CD14-positive monocyte (primary cell): Measurements from ENCODE around the gene MLLT3. TPM values are rescaled to one million over a fixed set of nuclear protein-coding genes. Genes with fewer than 3 reads are reported as not detected.

Experiments used
- DNase-seq, 3 donors: peaks; one replicate each; pipeline ENCODE4 v3.0.0-alpha.2; 2011 to 2022
- H2AFZ ChIP-seq: 2 replicates; pipeline ENCODE4 v1.6.0; 2012; ENCODE audit warnings: mild to moderate bottlenecking, low read depth, low read length, inconsistent platforms; ENCODE audit not compliant: insufficient read depth, poor library complexity, severe bottlenecking
- H3K27ac ChIP-seq, 2 donors: 1 replicate in 1 of 2; 2 replicates in 1 of 2; pipeline ENCODE4 v1.5.1; 2012 to 2013; ENCODE audit warnings: low read length in 2 of 2, control low read depth in 1 of 2, inconsistent platforms in 1 of 2, low read depth in 1 of 2, mild to moderate bottlenecking in 1 of 2
- H3K27me3 ChIP-seq, 2 donors: one replicate each; pipeline versions ENCODE4 v1.6.0 to v1.6.1; 2011 to 2013; ENCODE audit warnings: low read length in 2 of 2; ENCODE audit not compliant: control insufficient read depth in 2 of 2, insufficient read depth in 2 of 2
- H3K36me3 ChIP-seq, 2 donors: replicated peaks in 1 of 2; 1 replicate in 1 of 2; 2 replicates in 1 of 2; pipeline versions ENCODE4 v1.5.1 to v1.6.1; 2012 to 2013; ENCODE audit warnings: low read length in 2 of 2, control low read depth in 1 of 2, inconsistent platforms in 1 of 2, mild to moderate bottlenecking in 1 of 2; ENCODE audit not compliant: insufficient read depth in 2 of 2, control insufficient read depth in 1 of 2
- H3K4me1 ChIP-seq, 2 donors: 1 replicate in 1 of 2; 2 replicates in 1 of 2; pipeline versions ENCODE4 v1.5.1 to v1.6.1; 2012 to 2013; ENCODE audit warnings: low read length in 2 of 2, control low read depth in 1 of 2, inconsistent platforms in 1 of 2, mild to moderate bottlenecking in 1 of 2, moderate library complexity in 1 of 2; ENCODE audit not compliant: insufficient read depth in 2 of 2, control insufficient read depth in 1 of 2
- H3K4me2 ChIP-seq: replicated peaks from 2 replicates; pipeline ENCODE3; 2012; ENCODE audit warnings: low read length, moderate library complexity, mild to moderate bottlenecking; ENCODE audit not compliant: poor library complexity, severe bottlenecking; ENCODE audit errors: extremely low read depth
- H3K4me3 ChIP-seq, 3 experiments: fragments of 200-600 bp in 1 of 3; sonication (generic) in 1 of 3; replicated peaks in 1 of 3; 1 replicate in 2 of 3; 2 replicates in 1 of 3; pipeline ENCODE4 v1.5.1; 2011 to 2013; ENCODE audit warnings: low read length in 3 of 3, mild to moderate bottlenecking in 3 of 3, control low read depth in 2 of 3, low read depth in 2 of 3, inconsistent platforms in 1 of 3, moderate library complexity in 1 of 3
- H3K79me2 ChIP-seq: 2 replicates; pipeline ENCODE4 v1.6.0; 2012; ENCODE audit warnings: mild to moderate bottlenecking, control low read depth, inconsistent platforms, low read length, moderate library complexity; ENCODE audit not compliant: insufficient read depth
- H3K9ac ChIP-seq: 2 replicates; pipeline ENCODE4 v1.6.0; 2017; ENCODE audit warnings: low read length, mild to moderate bottlenecking; ENCODE audit not compliant: insufficient read depth, poor library complexity, severe bottlenecking
- H3K9me3 ChIP-seq, 2 donors: replicated peaks in 1 of 2; 1 replicate in 1 of 2; 2 replicates in 1 of 2; pipeline versions ENCODE4 v1.5.1 to v1.6.1; 2012 to 2013; ENCODE audit warnings: low read length in 2 of 2, control low read depth in 1 of 2; ENCODE audit not compliant: control insufficient read depth in 1 of 2, insufficient read depth in 1 of 2
- H4K20me1 ChIP-seq: 2 replicates; pipeline ENCODE4 v1.6.0; 2012; ENCODE audit warnings: mild to moderate bottlenecking, low read length, control low read depth, moderate library complexity; ENCODE audit not compliant: insufficient read depth
- H3K27ac Mint-ChIP-seq, 7 donors: one replicate each; pipeline ENCODE4 v1.8.0; 2020; ENCODE audit warnings: mild to moderate bottlenecking in 7 of 7, mixed read lengths in 7 of 7, moderate library complexity in 6 of 7, inconsistent platforms in 2 of 7
- H3K27me3 Mint-ChIP-seq, 3 donors: one replicate each; pipeline ENCODE4 v1.8.0; 2021 to 2022; ENCODE audit warnings: low read depth in 3 of 3, mild to moderate bottlenecking in 3 of 3, mixed read lengths in 3 of 3, moderate library complexity in 3 of 3, inconsistent platforms in 1 of 3
- H3K36me3 Mint-ChIP-seq, 2 donors: one replicate each; pipeline ENCODE4 v1.8.0; 2020; ENCODE audit warnings: mixed read lengths in 2 of 2, inconsistent platforms in 1 of 2, mild to moderate bottlenecking in 1 of 2
- H3K4me1 Mint-ChIP-seq: one replicate; pipeline ENCODE4 v1.8.0; 2020; ENCODE audit warnings: mild to moderate bottlenecking, mixed read lengths
- H3K4me3 Mint-ChIP-seq, 2 donors: one replicate each; pipeline ENCODE4 v1.8.0; 2020; ENCODE audit warnings: mild to moderate bottlenecking in 2 of 2, mixed read lengths in 2 of 2, moderate library complexity in 1 of 2
- H3K9me3 Mint-ChIP-seq, 7 donors: one replicate each; pipeline ENCODE4 v1.8.0; 2020 to 2022; ENCODE audit warnings: mixed read lengths in 7 of 7, mild to moderate bottlenecking in 6 of 7, moderate library complexity in 6 of 7, inconsistent platforms in 2 of 7
- CTCF ChIP-seq: fragments of 200-600 bp; IDR thresholded peaks from one replicate; pipeline ENCODE4 v1.8.0; 2022; ENCODE audit warnings: antibody characterized with exemption, mild to moderate bottlenecking
- WGBS: methylation state at CpG from one replicate; pipeline ENCODE4 v1.1.5; 2013; ENCODE audit warnings: missing lambda C conversion rate; ENCODE audit not compliant: insufficient coverage; 5-methylcytosine and 5-hydroxymethylcytosine counted together
- intact Hi-C, 2 donors: fragments of 100-400 bp; cut with micrococcal nuclease; formaldehyde crosslinking; loops; one replicate each; pipeline versions ENCODE4 v1.15.0 to v1.15.1; 2023
- polyA plus RNA-seq, 3 donors: library from polyadenylated mRNA; depleted of rRNA in 1 of 3; unstranded in 2 of 3; stranded (reverse) in 1 of 3; fragments of 300-500 nt in 2 of 3; fragments of >200 nt in 1 of 3; fragmentation: Illumina TruSeq in 2 of 3; gene quantifications; 1 replicate in 2 of 3; 2 replicates in 1 of 3; pipeline ENCODE4 v1.2.3, GENCODE V29; 2012 to 2021

The MLLT3 gene
- polyA plus RNA-seq, 3 donors: 0.81 to 2.3 (median 1.5) TPM

GRCh38 chr9:20303066-20303465, 319.2 kb downstream of the MLLT3 start:
- intact Hi-C loops: no loop called here
- 100% methylated on average over 1 of the region's 2 CpGs for WGBS
- no peaks in the 10 kb centered on the region for H3K79me2 ChIP-seq
- H4K20me1 ChIP-seq: no peaks in the 10 kb centered on the region
- H3K36me3 ChIP-seq: no peaks in the 10 kb centered on the region
- Mint-ChIP-seq H3K4me1 (no peaks in the 10 kb centered on the region), H3K27me3 (peaks cover 2 to 4% (median 3%) of the 10 kb centered on the region in 3 donors), H3K4me3 (no peak overlapping the region), H3K36me3 (no peaks in the 10 kb centered on the region), H3K9me3 (peaks cover 0 to 4% (median 0%) of the 10 kb centered on the region in 7 donors), H3K27ac (no peak overlapping the region)
- TF ChIP-seq CTCF: no peak
- H3K9me3 ChIP-seq: no peaks in the 10 kb centered on the region
- H3K27ac ChIP-seq: no peak overlapping the region
- H3K27me3 ChIP-seq: peaks cover 0 to 2% of the 10 kb centered on the region in 2 donors
- H3K4me3 ChIP-seq: no peak overlapping the region
- H3K4me2 ChIP-seq: no peak overlapping the region
- H3K4me1 ChIP-seq: no peaks in the 10 kb centered on the region
- no peak for DNase-seq
- no peak overlapping the region for H2AFZ ChIP-seq
- H3K9ac ChIP-seq: no peak overlapping the region

- Histone ChIP-seq H3K36me3 (no peaks in the 10 kb centered on the region), H3K79me2 (no peaks in the 10 kb centered on the region), H3K27ac (no peak overlapping the region), H3K9ac (no peak overlapping the region), H3K4me3 (no peak overlapping the region), H3K4me2 (no peak overlapping the region), H3K9me3 (no peaks in the 10 kb centered on the region), H3K4me1 (no peaks in the 10 kb centered on the region), H3K27me3 (peaks cover 0 to 2% of the 10 kb centered on the region in 2 donors), H4K20me1 (no peaks in the 10 kb centered on the region), H2AFZ (no peak overlapping the region)
- no peak for DNase-seq
- peaks cover 0 to 3% (median 0%) of the 10 kb centered on the region in 7 donors for H3K9me3 Mint-ChIP-seq
- peaks cover 0 to 4% (median 2%) of the 10 kb centered on the region in 3 donors for H3K27me3 Mint-ChIP-seq
- no CpG with 5 or more reads among the region's 1 CpG for WGBS
- intact Hi-C loops: no loop called here
- H3K4me3 Mint-ChIP-seq: no peak overlapping the region
- no peak for TF ChIP-seq CTCF
- H3K36me3 Mint-ChIP-seq: no peaks in the 10 kb centered on the region
- no peaks in the 10 kb centered on the region for H3K4me1 Mint-ChIP-seq
- no peak overlapping the region for H3K27ac Mint-ChIP-seq
These were observed 320.1 kb downstream of the MLLT3 start for GRCh38 chr9:20302197-20302596.
